ENCODE results near the gene PLCH1.
"Not testable (repeated sequence)": the region's sequence is repeated elsewhere in the genome, so short reads cannot be mapped to it uniquely, and the experiment has no call there.

PLCH1 gene

DNA sequence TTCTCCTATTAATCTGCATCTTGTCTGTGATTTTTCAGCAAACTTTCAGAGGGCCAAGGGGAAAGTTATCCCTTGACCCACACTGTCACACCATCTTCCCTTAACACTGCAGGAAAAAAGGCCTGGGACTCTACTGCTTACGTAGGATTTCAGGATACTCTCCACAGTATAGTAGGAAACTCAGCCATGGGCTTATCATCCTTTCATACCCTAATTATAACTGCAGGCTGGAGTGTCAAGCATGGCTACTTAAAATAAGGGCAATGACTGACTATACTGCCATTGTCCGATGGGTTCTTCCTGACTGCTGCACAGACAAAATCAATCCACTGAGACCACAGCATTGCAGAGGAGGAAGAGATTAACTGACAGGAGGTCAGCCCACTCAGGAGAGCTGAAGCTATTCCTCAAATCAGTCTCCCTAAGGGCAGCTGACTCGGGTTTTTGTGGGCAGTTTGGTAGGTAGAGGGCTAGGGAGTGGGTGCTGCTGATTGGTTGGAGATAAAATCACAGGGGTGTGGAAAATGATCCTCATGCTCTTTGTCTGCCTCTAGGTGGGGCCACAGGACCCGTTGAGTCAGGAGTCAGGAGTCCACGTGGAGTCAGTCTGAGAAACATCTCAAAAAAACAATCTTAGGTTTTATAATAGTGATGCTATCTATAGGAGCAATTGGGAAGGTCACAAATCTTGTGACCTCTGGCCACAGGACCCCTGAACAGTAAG, 333.2 kb downstream of the PLCH1 start:
- peak; percentile 9 for DNase-seq

DNA sequence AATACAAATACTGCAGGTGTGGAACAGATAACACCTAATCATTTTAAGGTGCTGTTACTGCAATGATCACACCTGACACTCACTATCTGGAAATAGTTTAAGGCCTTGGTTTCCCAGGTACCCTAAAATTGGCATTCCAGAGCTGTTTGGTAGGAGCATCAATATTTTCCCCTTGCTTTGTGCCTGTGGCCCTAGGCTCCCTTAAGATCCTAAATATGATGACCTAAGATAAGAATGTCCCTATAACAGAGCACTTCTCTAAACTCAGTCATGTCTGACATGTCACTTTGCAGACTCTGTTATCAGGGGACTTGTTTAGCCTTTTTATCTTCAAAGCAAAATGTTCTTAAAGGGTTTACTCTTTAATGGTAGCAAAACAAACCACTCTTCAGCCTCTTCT, 335.5 kb downstream of the PLCH1 start:
- no peak for DNase-seq

DNA sequence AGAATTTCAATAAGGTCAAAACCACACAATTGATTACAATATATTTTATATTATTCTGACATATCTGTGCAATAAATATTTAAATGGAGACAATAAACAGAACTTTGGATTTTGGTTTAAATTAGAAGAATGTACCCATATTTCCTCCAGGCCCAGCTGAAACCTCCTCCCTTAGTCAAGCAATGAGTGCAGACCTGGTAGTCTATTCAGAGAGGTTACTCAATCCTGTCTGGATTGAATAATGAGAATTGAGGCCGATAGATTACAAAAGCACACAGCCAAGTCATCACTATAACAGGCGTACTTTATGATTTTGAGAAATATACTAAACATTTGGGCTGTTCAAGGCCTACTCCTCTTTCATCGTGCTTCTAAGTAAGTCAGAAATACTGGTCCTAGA, 336.9 kb downstream of the PLCH1 start:
- no peak for DNase-seq

DNA sequence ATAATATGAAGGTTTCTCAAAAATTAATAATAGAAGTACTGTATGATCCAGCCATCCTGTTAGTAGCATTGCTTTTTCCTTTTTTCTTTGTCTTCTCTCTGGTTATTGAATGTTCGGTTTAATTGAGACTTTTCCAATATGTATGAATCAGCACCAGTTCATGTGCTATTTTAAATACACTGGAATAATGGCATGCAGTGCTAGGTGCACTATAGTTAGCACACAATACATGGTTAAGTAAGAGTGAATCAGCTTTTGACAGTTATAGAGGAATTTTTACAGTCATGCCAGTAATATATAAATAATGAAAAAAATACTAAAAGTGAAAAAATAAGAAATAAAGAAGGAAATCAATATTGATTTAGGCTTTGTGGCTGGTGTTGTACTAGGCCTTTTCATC, 337.5 kb downstream of the PLCH1 start:
- no peak for DNase-seq

DNA sequence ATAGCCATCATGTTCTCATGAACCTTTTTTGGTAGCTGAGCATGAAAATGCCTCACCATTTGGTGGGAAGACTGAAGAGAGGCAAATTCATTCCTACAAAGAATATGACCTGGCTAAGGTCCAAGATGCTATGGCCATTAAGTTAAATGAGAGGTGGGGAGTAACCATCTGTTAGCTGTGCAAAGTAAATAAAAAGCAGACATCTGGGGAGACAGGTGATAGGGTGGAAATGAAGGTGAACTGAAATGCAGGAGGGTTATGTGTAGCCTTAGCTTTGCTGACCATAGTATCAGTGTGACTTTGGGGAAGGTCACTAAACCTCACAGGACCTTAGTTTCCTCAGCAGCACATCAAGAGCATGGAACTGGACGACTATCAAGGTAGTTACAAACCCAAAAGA, 340.4 kb downstream of the PLCH1 start:
- no peak for DNase-seq

DNA sequence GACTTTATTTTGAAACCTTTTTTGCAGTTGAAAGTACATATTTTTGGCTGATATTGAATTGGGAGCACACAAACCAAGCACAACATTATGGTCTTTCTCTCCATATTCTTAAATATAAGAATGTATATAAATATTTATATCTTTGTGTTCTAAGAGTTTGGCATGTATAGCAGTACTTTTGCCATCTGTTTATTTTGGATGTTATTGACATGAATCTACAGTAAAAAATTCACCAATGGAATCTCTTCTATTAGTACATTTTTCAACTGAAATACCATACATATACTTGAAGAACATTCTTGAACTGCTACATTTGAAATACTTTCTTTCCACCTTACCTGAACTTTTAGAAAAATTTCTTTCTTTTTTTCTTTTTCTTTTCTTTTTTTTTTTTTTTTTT, 342.2 kb downstream of the PLCH1 start:
- no peak for DNase-seq

DNA sequence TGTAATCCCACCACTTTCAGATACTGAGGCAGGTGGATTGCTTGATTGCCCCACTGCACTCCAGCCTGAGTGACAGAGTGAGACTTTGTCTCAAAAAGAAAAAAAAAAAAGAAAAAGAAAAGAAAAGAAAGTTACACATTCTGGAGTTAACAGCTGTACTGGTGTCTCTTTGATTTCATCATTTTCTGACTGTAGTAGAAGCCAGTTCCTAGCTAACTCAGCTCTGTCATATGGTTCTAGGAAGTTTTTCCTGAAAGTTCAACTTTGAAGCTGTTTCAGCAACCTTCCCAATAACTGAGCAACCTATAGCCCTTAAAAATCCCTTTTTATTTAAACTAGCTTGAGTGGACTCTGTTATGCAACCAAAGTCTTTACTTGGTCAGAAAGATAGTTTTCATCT, 346.8 kb downstream of the PLCH1 start:
- no peak for DNase-seq

DNA sequence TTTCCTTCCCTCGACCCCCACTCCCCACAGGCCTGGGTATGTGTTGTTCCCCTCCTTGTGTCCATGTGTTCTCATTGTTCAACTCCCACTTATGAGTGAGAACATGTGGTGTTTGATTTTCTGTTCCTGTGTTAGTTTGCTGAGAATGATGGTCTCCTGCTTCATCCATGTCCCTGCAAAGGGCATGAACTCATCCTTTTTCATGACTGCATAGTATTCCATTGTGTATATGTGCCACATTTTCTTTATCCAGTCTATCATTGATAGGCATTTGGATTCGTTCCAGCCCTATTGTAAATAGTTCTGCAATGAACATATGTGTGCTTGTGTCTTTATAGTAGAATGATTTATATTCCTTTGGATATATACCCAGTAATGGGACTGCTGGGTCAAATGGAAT, 350.0 kb downstream of the PLCH1 start:
- DNase-seq, result not testable (repeated sequence)

DNA sequence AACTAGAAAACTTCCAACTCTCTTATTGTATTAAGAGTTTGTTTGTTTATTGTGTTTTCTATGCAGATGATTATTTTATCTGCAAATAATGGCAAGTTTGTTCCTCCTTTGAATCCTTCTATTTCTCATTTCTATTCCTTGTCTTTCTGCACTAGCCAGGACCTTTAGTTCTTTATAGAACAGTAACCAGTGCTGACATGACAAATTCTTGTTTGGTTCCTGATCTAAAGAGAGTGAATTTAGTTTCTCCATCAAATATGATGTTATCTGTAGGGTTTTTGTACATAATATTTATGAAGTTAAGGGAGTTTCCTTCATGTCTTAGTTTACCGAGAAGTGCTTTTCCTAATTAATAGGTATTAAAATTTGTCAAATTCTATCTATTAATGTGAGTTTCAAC, 350.6 kb downstream of the PLCH1 start:
- DNase-seq, result no peak

DNA sequence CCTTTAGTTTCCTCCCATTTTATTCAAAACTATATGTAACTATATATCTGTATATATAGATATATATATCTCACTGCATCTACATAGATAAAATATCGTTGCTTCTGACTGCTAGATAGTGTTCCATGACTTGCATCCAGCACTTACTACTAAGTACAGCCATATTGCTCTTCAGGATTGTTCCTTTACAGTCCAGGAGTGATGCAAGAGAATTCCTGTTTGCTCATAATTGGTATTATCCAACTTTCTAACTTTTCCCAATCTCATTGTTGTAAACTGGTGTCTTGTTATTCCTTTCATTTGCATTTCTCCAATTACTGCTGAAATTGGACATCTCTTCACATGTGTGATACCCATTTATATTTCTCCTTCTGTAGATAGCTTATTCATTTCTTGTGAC, 351.6 kb downstream of the PLCH1 start:
- DNase-seq, result no peak

DNA sequence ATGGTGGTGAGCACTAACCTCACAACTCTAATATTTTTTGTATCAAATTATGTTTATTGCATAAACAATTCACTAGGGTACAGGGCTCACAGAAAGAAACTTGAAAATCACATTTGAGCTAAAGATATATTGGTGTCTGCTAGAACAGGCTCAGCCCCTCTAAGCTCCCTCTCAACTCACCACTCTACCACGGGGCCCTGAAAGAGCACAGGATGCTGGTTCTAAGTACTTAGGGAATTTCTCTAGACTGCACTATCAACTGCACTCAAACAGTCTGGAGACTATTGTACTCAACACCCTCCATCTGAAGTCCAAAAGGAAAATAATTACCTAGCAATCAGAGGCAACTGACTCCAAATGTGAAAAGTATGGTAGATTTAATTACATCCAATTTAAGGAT, 352.7 kb downstream of the PLCH1 start:
- no peak for DNase-seq

DNA sequence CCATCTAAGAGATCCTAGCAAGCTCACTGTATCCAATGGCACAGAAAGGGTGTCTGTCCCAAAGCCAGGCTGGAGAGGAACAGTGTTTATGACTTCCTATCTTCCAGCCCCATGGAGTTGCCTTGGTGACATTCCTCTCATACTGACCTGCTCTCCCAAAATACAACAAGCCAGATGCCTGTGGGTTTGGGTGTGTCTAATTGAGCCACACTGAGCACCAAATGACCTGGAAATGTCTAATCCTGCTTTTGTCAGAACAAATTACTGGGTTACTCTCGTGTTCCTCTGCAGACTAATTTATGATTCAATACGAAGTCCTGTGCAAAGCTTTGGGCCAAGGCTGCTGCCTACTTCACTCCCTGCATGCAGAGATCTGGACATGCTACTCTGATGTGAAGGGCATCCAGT, 353.3 kb downstream of the PLCH1 start:
- no peak for DNase-seq

DNA sequence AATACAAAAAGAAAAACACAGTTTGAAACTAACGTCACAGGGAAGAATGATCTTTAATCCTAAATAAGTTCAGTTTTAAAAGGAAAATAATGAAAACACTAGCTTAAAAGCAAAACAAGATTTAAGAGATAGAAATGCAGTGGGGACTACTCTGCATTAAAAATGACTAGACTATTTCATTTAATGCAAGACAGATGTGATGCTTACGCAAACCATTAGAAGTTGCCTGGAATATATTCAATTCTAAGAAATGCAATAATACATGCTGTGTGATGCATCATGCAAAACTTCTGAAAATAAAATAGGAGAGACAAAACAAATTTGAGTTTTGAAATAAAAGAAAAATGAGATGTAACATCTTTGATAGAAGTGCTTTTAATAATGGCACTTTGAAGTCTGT, 353.8 kb downstream of the PLCH1 start:
- DNase-seq, result no peak

DNA sequence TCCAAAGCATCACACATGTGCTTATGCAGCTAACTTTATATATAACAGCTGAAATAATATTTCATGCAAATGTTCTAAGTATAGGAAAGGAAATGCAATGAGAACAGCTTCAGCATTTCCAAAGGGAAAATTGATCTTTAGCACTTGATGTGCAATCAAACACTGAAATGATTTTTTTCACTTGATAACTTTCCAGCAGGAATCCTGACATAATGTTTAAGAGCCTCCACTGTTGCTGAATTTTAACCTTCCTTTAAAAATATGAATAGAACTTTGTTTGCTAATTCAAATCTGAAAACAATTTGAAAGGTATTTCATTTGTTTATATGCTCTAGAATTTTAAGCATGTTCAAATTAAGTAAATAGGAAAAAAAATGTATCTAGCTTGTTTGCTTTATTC, 354.5 kb downstream of the PLCH1 start:
- DNase-seq, result no peak

DNA sequence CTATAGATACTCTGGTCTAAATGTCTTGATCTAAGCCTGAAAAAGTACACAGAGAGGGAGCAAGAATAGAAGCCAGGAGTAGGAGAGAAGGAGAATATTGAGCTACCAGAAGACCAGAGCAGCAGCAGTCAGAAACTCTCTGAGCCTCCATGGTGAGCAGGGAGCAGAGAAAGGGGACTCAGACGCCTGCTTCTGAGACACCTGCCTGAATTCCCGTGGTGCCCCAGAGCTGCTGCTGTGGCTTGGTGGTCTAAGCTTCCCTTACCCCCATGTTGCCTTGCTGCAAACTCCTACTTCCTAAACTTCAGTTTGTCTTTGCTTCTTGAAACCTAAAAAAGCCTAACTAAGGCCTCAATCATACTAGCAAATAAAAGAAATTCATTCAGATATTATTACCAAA, 356.5 kb downstream of the PLCH1 start:
- no peak for DNase-seq

DNA sequence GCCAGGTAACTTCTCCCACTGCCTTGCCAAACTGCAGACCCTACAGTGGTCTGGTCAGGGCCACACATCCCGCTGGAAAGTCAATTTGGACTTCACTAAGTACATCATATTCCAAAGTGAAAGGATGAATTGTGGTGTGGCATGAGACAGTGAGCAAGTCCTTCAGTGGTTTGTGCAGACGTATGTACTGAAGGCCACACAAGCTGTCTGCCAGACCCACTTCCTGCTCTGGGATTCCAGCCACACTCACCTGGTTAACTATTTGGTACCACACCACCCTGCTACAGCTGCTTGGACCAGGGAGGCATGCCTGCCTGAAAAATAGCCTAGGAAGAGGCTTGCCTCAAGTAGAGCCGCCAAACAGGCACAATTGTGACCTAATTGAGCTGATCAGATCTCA, 357.3 kb downstream of the PLCH1 start:
- DNase-seq, result no peak

DNA sequence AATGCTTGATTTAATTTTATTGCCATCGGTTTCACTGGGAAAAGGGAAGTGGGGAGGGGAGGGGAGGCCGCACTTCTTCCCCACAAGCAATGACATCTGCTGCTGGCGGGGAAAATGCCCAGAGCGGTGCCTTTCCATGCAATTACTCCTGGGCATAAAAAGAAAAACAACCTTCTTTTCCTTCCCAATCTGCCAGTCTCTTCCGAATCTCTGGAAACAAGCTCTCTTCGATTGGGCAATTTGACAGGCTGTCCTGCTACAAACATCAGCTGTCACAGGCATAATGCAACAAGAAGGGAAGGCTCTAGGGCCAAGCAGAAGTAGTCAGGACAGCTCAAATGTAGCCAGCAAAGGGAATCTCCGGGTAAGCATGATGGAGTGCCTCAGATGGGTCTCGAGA, 358.0 kb downstream of the PLCH1 start:
- no peak for DNase-seq

DNA sequence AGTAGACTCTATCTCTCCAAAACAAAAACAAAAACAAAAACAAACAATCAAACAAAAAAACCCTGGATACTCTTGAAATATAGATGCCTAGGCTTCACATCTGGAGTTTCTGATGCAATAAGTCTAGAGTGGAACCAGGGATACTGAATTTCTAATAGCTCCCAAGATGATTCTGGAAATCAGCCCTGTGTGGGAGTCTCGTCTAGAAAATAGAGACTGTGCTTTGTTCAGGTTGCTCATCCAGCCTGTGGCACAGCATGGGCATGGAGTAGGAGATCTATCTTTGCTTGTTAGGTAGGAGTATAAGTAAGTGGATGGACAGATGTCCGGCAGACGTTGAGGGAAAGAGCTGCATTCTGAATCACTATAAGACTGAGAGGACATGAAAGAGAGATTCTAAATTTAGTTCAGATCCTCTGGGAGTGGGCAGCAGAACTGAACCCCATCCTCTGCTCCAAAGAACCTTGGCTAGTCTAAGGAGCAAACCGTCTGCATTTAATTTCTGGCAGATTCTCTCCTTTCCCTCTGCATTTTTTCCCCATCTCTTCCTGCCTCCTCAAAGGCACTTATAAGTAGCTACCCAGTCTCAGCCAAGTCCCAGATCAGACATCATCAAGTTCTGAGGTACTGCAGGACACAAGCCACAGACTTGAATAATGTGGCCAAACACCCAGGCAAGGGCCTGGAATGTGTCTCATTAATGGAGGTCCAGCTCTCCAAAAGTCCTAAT, 358.8 kb downstream of the PLCH1 start:
- DNase-seq, result no peak

DNA sequence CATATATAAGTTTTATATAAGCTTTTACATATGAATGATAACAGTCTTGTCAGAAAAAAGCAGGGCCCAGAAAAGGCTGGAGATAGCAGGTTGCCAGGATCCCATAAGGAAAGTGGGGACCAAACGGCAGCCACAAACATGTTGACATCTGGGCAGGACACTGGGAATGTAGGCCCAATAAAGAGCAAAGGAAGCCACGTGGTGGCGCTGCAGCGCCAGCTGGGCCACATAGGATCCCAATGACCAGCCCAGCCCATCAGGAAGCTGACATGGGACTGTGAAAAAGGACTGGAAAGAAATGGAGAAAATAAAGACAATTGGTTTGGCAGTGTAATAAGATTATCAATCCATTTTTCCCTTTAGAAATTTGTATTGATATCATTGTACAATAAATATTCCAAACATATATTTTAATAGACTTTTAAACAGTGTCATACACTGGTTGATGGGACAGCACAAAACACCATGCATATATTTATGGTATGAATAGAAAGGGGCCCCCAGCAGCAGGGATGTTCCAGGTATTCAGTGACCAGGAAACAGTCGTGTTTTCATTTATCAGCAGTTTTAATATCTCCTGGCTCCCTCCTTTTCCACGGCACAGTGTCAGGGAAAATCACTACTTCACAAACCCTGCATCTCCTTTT, 362.4 kb downstream of the PLCH1 start:
- peak; percentile 7 for DNase-seq

DNA sequence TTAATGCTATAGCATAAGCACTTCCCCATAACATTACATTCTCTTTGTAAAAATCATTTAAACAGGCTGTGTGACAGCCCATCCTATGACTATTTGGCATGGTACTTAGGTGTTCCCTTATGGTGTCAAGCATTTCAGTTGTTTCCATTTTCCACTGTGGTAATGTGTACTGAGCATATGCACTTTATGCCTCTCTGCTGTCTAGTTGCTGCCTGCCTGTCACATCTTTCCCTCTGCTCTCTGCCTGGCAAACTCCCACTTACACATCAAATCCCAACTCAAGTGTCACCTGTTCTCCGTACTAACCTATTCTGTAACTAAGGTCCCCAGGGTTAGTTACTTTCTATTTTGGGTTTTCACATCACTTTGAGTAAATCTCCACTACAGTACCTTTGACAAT, 367.0 kb downstream of the PLCH1 start:
- DNase-seq, result no peak

DNA sequence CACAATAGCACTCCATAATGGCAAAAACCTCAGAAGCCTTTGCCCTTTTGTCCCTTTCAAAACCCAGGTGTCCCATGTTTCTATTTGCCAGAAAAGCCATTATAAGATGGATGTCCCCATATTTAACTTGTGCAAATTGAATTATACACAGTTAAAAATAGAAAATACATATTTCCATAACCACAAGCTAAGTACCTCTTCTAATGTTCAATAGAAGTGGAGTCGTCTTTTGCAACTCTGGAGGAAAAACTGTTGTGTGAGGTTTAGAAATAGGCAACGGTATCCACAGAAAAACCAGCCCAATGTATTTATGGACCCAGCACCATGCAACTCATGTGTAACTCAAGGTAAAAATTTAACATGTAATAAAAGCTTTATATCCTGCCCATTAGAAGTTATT, 367.8 kb downstream of the PLCH1 start:
- no peak for DNase-seq

DNA sequence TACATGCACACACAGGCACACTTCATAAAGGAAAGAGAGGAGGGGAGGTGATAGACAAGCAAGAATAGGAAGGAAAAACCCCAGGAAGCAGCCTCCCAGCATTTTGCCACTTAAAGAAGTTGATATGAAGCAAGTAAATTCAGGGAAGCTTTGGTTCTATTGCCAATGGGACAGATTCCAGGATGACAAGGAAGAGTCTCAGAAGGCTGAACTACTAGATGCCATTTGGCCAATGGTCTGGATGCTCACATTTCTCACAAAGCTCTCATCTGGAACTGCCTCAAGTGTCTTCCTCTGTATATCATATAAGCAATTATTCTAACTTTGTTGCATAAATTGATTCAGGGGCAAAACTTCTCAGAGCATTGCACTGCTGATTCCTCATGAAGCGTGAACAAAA, 372.6 kb downstream of the PLCH1 start:
- no peak for DNase-seq

DNA sequence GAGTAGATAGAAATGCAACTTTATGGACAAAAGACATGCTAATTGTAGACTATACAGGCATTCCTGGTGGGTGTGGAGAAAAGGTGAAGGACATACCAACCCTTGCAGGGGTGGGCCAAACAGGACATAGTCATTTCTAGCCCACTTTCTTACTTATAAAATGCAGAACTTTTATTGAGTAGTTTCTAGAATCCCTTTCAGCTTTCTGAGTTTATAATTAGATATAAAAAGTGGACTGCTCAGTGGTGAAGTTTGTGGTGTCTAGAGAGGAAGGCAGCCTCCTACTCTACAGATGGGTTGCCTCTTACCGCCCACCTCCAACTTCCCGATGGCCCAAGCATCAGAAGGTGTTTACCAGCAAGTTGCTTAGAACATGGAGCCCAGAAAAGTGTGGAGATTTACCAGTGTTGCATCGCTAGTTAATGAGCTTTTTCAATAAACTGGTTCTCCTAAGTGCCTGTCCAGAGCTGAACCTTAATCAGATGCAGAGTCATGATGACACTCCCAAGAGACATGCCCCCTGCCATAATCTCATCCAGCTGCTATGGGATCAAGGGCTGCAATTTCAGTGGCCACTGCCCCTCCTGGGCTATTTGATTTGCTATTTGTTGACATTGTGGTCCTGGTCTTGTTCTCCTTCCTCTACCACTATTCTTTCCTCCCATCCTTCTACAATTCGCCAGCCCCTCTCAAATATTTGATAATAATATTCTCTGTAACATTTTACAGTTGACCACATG, 373.9 kb downstream of the PLCH1 start:
- DNase-seq, result no peak

DNA sequence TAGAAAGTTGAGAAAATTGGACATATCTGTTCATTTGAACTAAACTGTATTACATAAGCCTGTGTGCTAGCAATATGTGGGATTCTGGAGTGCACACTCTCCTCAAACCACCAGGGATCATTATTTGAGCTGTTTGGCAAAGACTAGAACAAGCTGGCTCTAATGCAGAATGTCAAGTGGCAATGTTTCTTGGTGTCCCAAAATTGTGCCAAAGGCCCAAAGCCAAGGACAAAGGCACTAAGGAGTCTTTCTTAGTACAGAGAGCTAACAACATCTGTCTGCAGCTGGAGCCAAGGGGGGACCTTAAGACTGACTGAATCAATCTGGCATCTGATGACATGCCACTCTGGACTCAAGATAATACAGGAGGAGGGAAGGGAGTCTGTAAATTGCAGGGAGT, 374.7 kb downstream of the PLCH1 start:
- DNase-seq, result no peak
